Neutrophil (primary cell): ENCODE measurements around the gene PLEKHM3.

Experiments
- H3K27ac ChIP-seq: fragments of 200-600 bp; sonication (generic); 2 replicates; pipeline ENCODE4 v1.5.1; 2016; ENCODE audit warnings: mild to moderate bottlenecking, moderate library complexity
- H3K27me3 ChIP-seq: fragments of 200-600 bp; sonication (generic); 2 replicates; pipeline ENCODE4 v1.6.0; 2016; ENCODE audit warnings: mild to moderate bottlenecking
- H3K36me3 ChIP-seq: fragments of 200-600 bp; sonication (generic); 2 replicates; pipeline ENCODE4 v1.5.1; 2017
- H3K4me1 ChIP-seq, 2 experiments: fragments of 200-600 bp in 1 of 2; sonication (generic) in 1 of 2; 1 replicate in 1 of 2; 2 replicates in 1 of 2; pipeline versions ENCODE4 v1.5.1 to v1.6.1; 2013 to 2016; ENCODE audit warnings: low read depth in 1 of 2, low read length in 1 of 2, mild to moderate bottlenecking in 1 of 2, moderate library complexity in 1 of 2; ENCODE audit not compliant: control insufficient read depth in 1 of 2, insufficient read depth in 1 of 2
- H3K4me3 ChIP-seq, 2 experiments: fragments of 200-600 bp in 1 of 2; sonication (generic) in 1 of 2; 1 replicate in 1 of 2; 2 replicates in 1 of 2; pipeline ENCODE4 v1.5.1; 2013 to 2016; ENCODE audit warnings: low read depth in 1 of 2, low read length in 1 of 2, mild to moderate bottlenecking in 1 of 2, moderate library complexity in 1 of 2
- H3K9me3 ChIP-seq: fragments of 200-600 bp; sonication (generic); 2 replicates; pipeline ENCODE4 v1.5.1; 2016
- CTCF ChIP-seq: fragments of 200-600 bp; sonication (generic); IDR thresholded peaks from 2 replicates; pipeline ENCODE4 v1.5.1; 2016; ENCODE audit warnings: antibody characterized with exemption

PLEKHM3 gene

GRCh38 chr2:207819021-207819797 lies 206.1 kb downstream of the PLEKHM3 start:
- Histone ChIP-seq H3K9me3 (no peaks in the 10 kb centered on the region), H3K36me3 (peaks cover under 1% of the 10 kb centered on the region), H3K27ac (no peak overlapping the region), H3K4me3 (no peak overlapping the region), H3K4me1 (peaks cover 9 to 14% of the 10 kb centered on the region in 2 experiments), H3K27me3 (no peaks in the 10 kb centered on the region)
- TF ChIP-seq CTCF, result no peak

GRCh38 chr2:207816546-207816945 lies 208.8 kb downstream of the PLEKHM3 start:
- no peak overlapping the region for H3K4me3 ChIP-seq
- H3K9me3 ChIP-seq, result no peaks in the 10 kb centered on the region
- no peaks in the 10 kb centered on the region for H3K36me3 ChIP-seq
- H3K27me3 ChIP-seq, result no peaks in the 10 kb centered on the region
- no peak for TF ChIP-seq CTCF
- no peak overlapping the region for H3K27ac ChIP-seq
- H3K4me1 ChIP-seq, result peaks cover 9 to 14% of the 10 kb centered on the region in 2 experiments

- Histone ChIP-seq H3K4me1 (peaks cover 21 to 25% of the 10 kb centered on the region in 2 experiments), H3K9me3 (no peaks in the 10 kb centered on the region), H3K27ac (no peak overlapping the region), H3K4me3 (no peak overlapping the region), H3K36me3 (no peaks in the 10 kb centered on the region), H3K27me3 (no peaks in the 10 kb centered on the region)
- no peak for TF ChIP-seq CTCF
Observed at GRCh38 chr2:207815254-207815653, 210.1 kb downstream of the PLEKHM3 start.

GRCh38 chr2:207813942-207814341 lies 211.4 kb downstream of the PLEKHM3 start:
- Histone ChIP-seq H3K27me3 (no peaks in the 10 kb centered on the region), H3K36me3 (no peaks in the 10 kb centered on the region), H3K9me3 (no peaks in the 10 kb centered on the region), H3K27ac (no peak overlapping the region), H3K4me1 (peaks cover 23 to 27% of the 10 kb centered on the region in 2 experiments), H3K4me3 (no peak overlapping the region)
- no peak for TF ChIP-seq CTCF

GRCh38 chr2:207813221-207813916 lies 212.0 kb downstream of the PLEKHM3 start:
- Histone ChIP-seq H3K9me3 (no peaks in the 10 kb centered on the region), H3K27me3 (no peaks in the 10 kb centered on the region)
- TF ChIP-seq CTCF, result no peak

More at GRCh38 chr2:207813221-207813916, 212.0 kb downstream of the PLEKHM3 start:
- H3K36me3 ChIP-seq, result no peaks in the 10 kb centered on the region
- H3K27ac ChIP-seq, result no peak overlapping the region
- H3K4me1 ChIP-seq, result peaks cover 28 to 32% of the 10 kb centered on the region in 2 experiments
- H3K4me3 ChIP-seq, result no peak overlapping the region
